NCI-H1417 (cell line): ENCODE data around the gene ZNF600.
A peak's percentile ranks its signal among the peaks of the same experiment; 100 is the strongest.
"Not testable (repeated sequence)": the region's sequence is repeated elsewhere in the genome, so short reads cannot be mapped to it uniquely, and the experiment has no call there.

ENCODE experiments used
- DNase-seq, 3 experiments: peaks; one replicate each; lab custom pipeline; 2025; lab: John Stamatoyannopoulos, UW

ZNF600 gene

GRCh38 chr19:52741951-52742485 is 44.6 kb downstream of the ZNF600 start:
- no peak for DNase-seq

GRCh38 chr19:52741371-52741770 is 45.2 kb downstream of the ZNF600 start:
- not testable (repeated sequence) for DNase-seq

GRCh38 chr19:52739576-52739975 is 47.0 kb downstream of the ZNF600 start:
- no peak for DNase-seq

GRCh38 chr19:52735734-52736133 is 50.9 kb downstream of the ZNF600 start:
- DNase-seq, result peak in 1 of 3 experiments; percentile 31

GRCh38 chr19:52734893-52735661 is 51.5 kb downstream of the ZNF600 start, which contains the start of gene ZNF611:
Gene ZNF611, minus strand, starts transcription at chr19:52735044. Its CDS starts 19,150 bp downstream, at chr19:52715894.
- peak; percentile 93 to 97 (median 97) for DNase-seq

- peak in 2 of 3 experiments; percentile 63 to 78 for DNase-seq
Observed at GRCh38 chr19:52734331-52734892, 52.2 kb downstream of the ZNF600 start.

GRCh38 chr19:52726051-52726450 is 60.5 kb downstream of the ZNF600 start:
- DNase-seq, result not testable (repeated sequence)

GRCh38 chr19:52725528-52725961 is 61.0 kb downstream of the ZNF600 start:
- no peak for DNase-seq

- DNase-seq, result no peak
Observed at GRCh38 chr19:52724701-52725514, 61.7 kb downstream of the ZNF600 start.

- DNase-seq, result not testable (repeated sequence)
Observed at GRCh38 chr19:52723907-52724598, 62.5 kb downstream of the ZNF600 start.

- no peak for DNase-seq
Observed at GRCh38 chr19:52722062-52723003, 64.3 kb downstream of the ZNF600 start.

GRCh38 chr19:52720541-52720940 is 66.0 kb downstream of the ZNF600 start:
- not testable (repeated sequence) for DNase-seq

GRCh38 chr19:52716522-52716921 is 70.1 kb downstream of the ZNF600 start:
- peak in 1 of 3 experiments; percentile 32 for DNase-seq

GRCh38 chr19:52715902-52716301 is 70.7 kb downstream of the ZNF600 start:
- DNase-seq, result not testable (repeated sequence)

- DNase-seq, result not testable (repeated sequence)
Observed at GRCh38 chr19:52715330-52715729, 71.3 kb downstream of the ZNF600 start.
